Measurements from ENCODE around the gene FLT1. TPM values are rescaled to one million over a fixed set of nuclear protein-coding genes. Genes with fewer than 3 reads are reported as not detected.

Gene FLT1
- total RNA-seq, 4 donors from 2014 or later: 19.3 to 48.6 (median 24.4) TPM

DNA sequence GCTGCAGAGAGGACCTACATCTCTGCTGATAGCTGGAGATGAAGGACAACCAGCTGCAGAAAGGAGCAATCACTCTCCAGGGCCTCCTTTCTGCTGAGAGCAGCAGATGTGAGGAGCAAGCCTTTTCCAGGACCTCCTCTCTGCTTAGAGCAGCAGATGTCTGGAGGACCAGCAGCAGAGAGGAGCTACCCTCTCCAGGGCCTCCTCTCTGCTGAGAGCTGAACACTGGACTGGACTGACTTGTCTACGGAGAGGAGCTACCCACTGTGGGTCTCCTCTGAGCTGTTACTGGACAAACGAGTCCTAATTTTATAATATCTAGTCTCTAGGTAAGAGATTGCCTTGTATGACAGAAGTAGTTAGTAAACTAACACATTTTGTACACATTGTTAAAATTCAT is 40.8 kb upstream of the FLT1 start:
- Histone ChIP-seq H3K27me3 (peaks cover 0 to 30% of the 10 kb centered on the region in 2 donors), H3K27ac (no peak overlapping the region), H3K36me3 (no peaks in the 10 kb centered on the region), H3K9me3 (no peaks in the 10 kb centered on the region), H3K4me1 (peaks cover 0 to 25% (median 5%) of the 10 kb centered on the region in 4 donors), H3K4me3 (no peak overlapping the region)
- TF ChIP-seq CTCF (IDR thresholded peaks at IDR 0.05) (no peak), POLR2A (IDR thresholded peaks at IDR 0.05) (no peak), EP300 (IDR thresholded peaks at IDR 0.05) (no peak)
- no peak for DNase-seq (ENCODE audit: low spot score in 2 of 2)
- 91 to 94% methylated on average over 2 of the region's 2 CpGs for WGBS, 2 donors

- H3K36me3 ChIP-seq: no peaks in the 10 kb centered on the region
- no peak for DNase-seq (ENCODE audit: low spot score in 2 of 2)
- no peak overlapping the region for H3K4me3 ChIP-seq
- TF ChIP-seq EP300 (IDR thresholded peaks at IDR 0.05) (no peak), POLR2A (IDR thresholded peaks at IDR 0.05) (no peak), CTCF (IDR thresholded peaks at IDR 0.05) (no peak)
- peaks cover 0 to 39% of the 10 kb centered on the region in 2 donors for H3K27me3 ChIP-seq
- H3K27ac ChIP-seq: no peak overlapping the region
- WGBS, 2 donors: 87 to 93% methylated on average over 3 of the region's 5 CpGs
- H3K9me3 ChIP-seq: no peaks in the 10 kb centered on the region
- peaks cover 0 to 29% (median 5%) of the 10 kb centered on the region in 4 donors for H3K4me1 ChIP-seq
Observed at GRCh38 chr13:28534801-28535200, 39.9 kb upstream of the FLT1 start.

DNA sequence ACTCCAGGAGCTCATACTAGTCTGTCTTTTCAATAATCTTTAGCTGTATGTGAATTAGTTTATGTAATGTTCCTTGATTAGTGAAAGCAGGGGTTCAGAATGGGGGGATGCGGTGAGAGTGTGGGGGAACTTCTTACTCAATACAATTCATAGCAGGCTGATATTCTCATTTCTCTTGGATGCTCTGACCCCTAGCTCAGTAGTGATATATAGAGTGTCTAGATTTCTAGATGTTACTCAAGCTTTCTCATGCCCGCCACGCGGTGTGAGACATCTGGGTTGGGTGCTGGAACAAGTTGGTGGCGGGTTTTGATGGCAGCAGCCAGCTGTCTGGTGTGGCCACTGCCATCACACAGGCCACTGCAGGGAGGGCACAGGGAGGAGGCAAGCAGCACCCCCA is 39.3 kb upstream of the FLT1 start:
- H3K27ac ChIP-seq: no peak overlapping the region
- no peak for DNase-seq (ENCODE audit: low spot score in 2 of 2)
- WGBS, 2 donors: 75 to 77% methylated on average over 5 of the region's 5 CpGs
- TF ChIP-seq CTCF (IDR thresholded peaks at IDR 0.05) (no peak), POLR2A (IDR thresholded peaks at IDR 0.05) (no peak), EP300 (IDR thresholded peaks at IDR 0.05) (no peak)
- H3K4me1 ChIP-seq: peaks cover 0 to 29% (median 5%) of the 10 kb centered on the region in 4 donors
- no peaks in the 10 kb centered on the region for H3K9me3 ChIP-seq
- H3K27me3 ChIP-seq: peaks cover 0 to 45% of the 10 kb centered on the region in 2 donors
- no peaks in the 10 kb centered on the region for H3K36me3 ChIP-seq
- H3K4me3 ChIP-seq: no peak overlapping the region

- no peak overlapping the region for H3K4me3 ChIP-seq
- H3K36me3 ChIP-seq: no peaks in the 10 kb centered on the region
- H3K27me3 ChIP-seq: peaks cover 0 to 45% of the 10 kb centered on the region in 2 donors
- no peaks in the 10 kb centered on the region for H3K9me3 ChIP-seq
- TF ChIP-seq POLR2A (IDR thresholded peaks at IDR 0.05) (no peak), CTCF (IDR thresholded peaks at IDR 0.05) (no peak), EP300 (IDR thresholded peaks at IDR 0.05) (no peak)
- H3K27ac ChIP-seq: no peak overlapping the region
- 82 to 83% methylated on average over 7 of the region's 7 CpGs for WGBS, 2 donors
- no peak for DNase-seq (ENCODE audit: low spot score in 2 of 2)
- peaks cover 0 to 29% (median 5%) of the 10 kb centered on the region in 4 donors for H3K4me1 ChIP-seq
Observed at GRCh38 chr13:28533441-28534166, 38.7 kb upstream of the FLT1 start.

- peak overlapping the region in 3 of 4 donors; percentile 25 to 59 (median 29) for H3K4me3 ChIP-seq
- H3K4me1 ChIP-seq: peaks cover 0 to 29% (median 5%) of the 10 kb centered on the region in 4 donors
- no peak for DNase-seq (ENCODE audit: low spot score in 2 of 2)
- TF ChIP-seq CTCF (IDR thresholded peaks at IDR 0.05) (no peak), POLR2A (IDR thresholded peaks at IDR 0.05) (no peak), EP300 (IDR thresholded peaks at IDR 0.05) (no peak)
- peak overlapping the region in 1 of 4 donors; percentile 69 for H3K27ac ChIP-seq
- no peaks in the 10 kb centered on the region for H3K36me3 ChIP-seq
- peaks cover 0 to 45% of the 10 kb centered on the region in 2 donors for H3K27me3 ChIP-seq
- 19 to 21% methylated on average over 10 of the region's 10 CpGs for WGBS, 2 donors
- no peaks in the 10 kb centered on the region for H3K9me3 ChIP-seq
Observed at GRCh38 chr13:28533125-28533436, 38.2 kb upstream of the FLT1 start.
